Mucosa of rectum (tissue), 2 donors: ENCODE measurements around the gene SMIM7.

ENCODE experiments used
- H3K27ac ChIP-seq, 2 donors: one replicate each; pipeline ENCODE4 v1.7.0; 2013; ENCODE audit warnings: inconsistent platforms in 2 of 2, low read depth in 2 of 2, low read length in 2 of 2
- H3K27me3 ChIP-seq, 2 donors: one replicate each; pipeline ENCODE4 v1.7.0; 2013; ENCODE audit warnings: low read length in 2 of 2; ENCODE audit not compliant: control insufficient read depth in 2 of 2, insufficient read depth in 2 of 2
- H3K36me3 ChIP-seq, 2 donors: one replicate each; pipeline ENCODE4 v1.7.0; 2013; ENCODE audit warnings: low read length in 2 of 2; ENCODE audit not compliant: control insufficient read depth in 2 of 2, insufficient read depth in 2 of 2
- H3K4me1 ChIP-seq, 2 donors: one replicate each; pipeline ENCODE4 v1.7.0; 2013; ENCODE audit warnings: low read length in 2 of 2, mild to moderate bottlenecking in 1 of 2; ENCODE audit not compliant: control insufficient read depth in 2 of 2, insufficient read depth in 2 of 2
- H3K4me3 ChIP-seq, 2 donors: one replicate each; pipeline ENCODE4 v1.7.0; 2013; ENCODE audit warnings: low read length in 2 of 2
- H3K9ac ChIP-seq, 2 donors: one replicate each; pipeline ENCODE4 v1.7.0; 2013; ENCODE audit warnings: low read length in 2 of 2, low read depth in 1 of 2, mild to moderate bottlenecking in 1 of 2
- H3K9me3 ChIP-seq, 2 donors: one replicate each; pipeline ENCODE4 v1.7.0; 2013; ENCODE audit warnings: low read length in 2 of 2; ENCODE audit not compliant: control insufficient read depth in 2 of 2
- donor health status: healthy.
- donor health status: Normal muscosa, but diverticular disease.

The SMIM7 gene

DNA sequence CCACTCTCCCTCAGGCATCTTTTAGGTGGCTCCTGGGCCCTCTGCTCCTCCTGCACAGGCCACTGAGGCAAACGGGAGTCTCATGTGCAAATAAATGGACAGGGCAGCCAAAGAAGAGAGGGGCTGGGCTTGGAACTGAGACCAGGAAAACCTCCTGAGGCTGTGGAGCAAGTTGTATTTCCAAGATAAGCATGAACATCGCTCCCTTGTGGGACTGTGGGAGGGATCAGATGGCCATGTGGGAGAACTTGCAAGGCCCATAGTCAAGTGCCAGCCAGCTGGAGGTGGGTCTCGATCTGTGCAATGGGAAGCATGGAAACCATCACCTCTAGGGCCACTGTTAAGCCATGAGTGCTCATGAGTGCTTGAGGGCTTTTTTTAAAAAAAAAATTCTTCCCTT, 56.9 kb downstream of the SMIM7 start:
- Histone ChIP-seq H3K9ac (no peak overlapping the region), H3K27me3 (no peaks in the 10 kb centered on the region), H3K4me3 (no peak overlapping the region), H3K9me3 (no peaks in the 10 kb centered on the region), H3K27ac (no peak overlapping the region), H3K36me3 (peaks cover 0 to 2% of the 10 kb centered on the region in 2 donors), H3K4me1 (peaks cover 0 to 9% of the 10 kb centered on the region in 2 donors)

- H3K9me3 ChIP-seq: no peaks in the 10 kb centered on the region
- H3K27ac ChIP-seq: no peak overlapping the region
- no peaks in the 10 kb centered on the region for H3K27me3 ChIP-seq
- no peak overlapping the region for H3K4me3 ChIP-seq
- H3K36me3 ChIP-seq: peaks cover 0 to 2% of the 10 kb centered on the region in 2 donors
- H3K9ac ChIP-seq: no peak overlapping the region
- H3K4me1 ChIP-seq: peaks cover 0 to 5% of the 10 kb centered on the region in 2 donors
These were observed 58.4 kb downstream of the SMIM7 start for GRCh38 chr19:16601378-16602052.

- H3K9ac ChIP-seq: no peak overlapping the region
- H3K9me3 ChIP-seq: no peaks in the 10 kb centered on the region
- H3K4me1 ChIP-seq: peaks cover 0 to 5% of the 10 kb centered on the region in 2 donors
- H3K27me3 ChIP-seq: no peaks in the 10 kb centered on the region
- no peak overlapping the region for H3K4me3 ChIP-seq
- H3K36me3 ChIP-seq: peaks cover 0 to 2% of the 10 kb centered on the region in 2 donors
- H3K27ac ChIP-seq: no peak overlapping the region
These were observed 59.1 kb downstream of the SMIM7 start for GRCh38 chr19:16600824-16601223.

- H3K27ac ChIP-seq: no peak overlapping the region
- no peaks in the 10 kb centered on the region for H3K27me3 ChIP-seq
- H3K36me3 ChIP-seq: peaks cover 0 to 2% of the 10 kb centered on the region in 2 donors
- peaks cover 6% of the 10 kb centered on the region in 2 donors for H3K4me1 ChIP-seq
- H3K9me3 ChIP-seq: no peaks in the 10 kb centered on the region
- H3K4me3 ChIP-seq: no peak overlapping the region
- no peak overlapping the region for H3K9ac ChIP-seq
These were observed 60.1 kb downstream of the SMIM7 start for GRCh38 chr19:16599655-16600346.

- H3K27ac ChIP-seq: no peak overlapping the region
- H3K4me1 ChIP-seq: peaks cover 7 to 8% of the 10 kb centered on the region in 2 donors
- no peak overlapping the region for H3K4me3 ChIP-seq
- H3K27me3 ChIP-seq: no peaks in the 10 kb centered on the region
- no peaks in the 10 kb centered on the region for H3K9me3 ChIP-seq
- no peaks in the 10 kb centered on the region for H3K36me3 ChIP-seq
- no peak overlapping the region for H3K9ac ChIP-seq
These were observed 61.1 kb downstream of the SMIM7 start for GRCh38 chr19:16598848-16599247.

DNA sequence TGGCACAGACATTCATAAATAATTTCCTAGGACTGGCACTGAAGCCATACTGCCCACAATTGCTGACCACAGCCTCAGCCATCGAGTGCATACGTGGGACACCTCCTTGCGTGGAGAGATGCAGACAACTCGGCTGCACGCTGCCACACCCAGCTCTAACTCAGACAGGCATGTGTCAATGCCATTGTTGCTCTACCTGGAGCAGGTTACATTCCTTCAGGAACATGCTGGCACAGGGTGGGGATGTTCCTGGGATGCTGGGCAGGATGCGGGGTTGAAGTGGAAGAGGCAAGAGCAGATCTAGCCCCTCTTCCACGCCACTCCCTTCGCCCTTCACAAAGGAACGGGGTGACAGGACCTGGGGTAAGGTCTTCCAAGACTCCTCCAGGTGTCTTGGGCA, 63.5 kb downstream of the SMIM7 start:
- Histone ChIP-seq H3K9ac (no peak overlapping the region), H3K36me3 (no peaks in the 10 kb centered on the region), H3K27ac (no peak overlapping the region), H3K9me3 (no peaks in the 10 kb centered on the region), H3K27me3 (no peaks in the 10 kb centered on the region), H3K4me1 (peaks cover 13% of the 10 kb centered on the region in 2 donors), H3K4me3 (no peak overlapping the region)
